ENCODE data around the gene PRKCQ. TPM values are rescaled to one million over a fixed set of nuclear protein-coding genes. Genes with fewer than 3 reads are reported as not detected.

Gene PRKCQ
- total and polyA plus RNA-seq, 2 of the 8 experiments (the other 6 are each of a cell fraction or from before 2014, with no cell fraction given) = 9.1 to 22.6 TPM

GRCh38 chr10:6490614-6491013, 89.5 kb downstream of the PRKCQ start:
- no peak overlapping the region for H3K56ac ChIP-seq (replicated peaks; ENCODE audit: insufficient read length, low read depth, low read length)
- FAIRE-seq = no peak
- no peak overlapping the region for H3K4me3 ChIP-seq (ENCODE audit: extremely low read depth in 1 of 4, insufficient read depth in 2 of 4, low read depth in 3 of 4, low read length in 4 of 4)
- no peaks in the 10 kb centered on the region for H3K79me1 ChIP-seq (ENCODE audit: low read depth, low read length)
- no peak overlapping the region for H2BK120ac ChIP-seq (replicated peaks; ENCODE audit: low read depth, low read length)
- H4K5ac ChIP-seq (ENCODE audit: insufficient read length, low read depth, low read length) = no peak overlapping the region
- H3K27me3 ChIP-seq (replicated peaks in 1 of 4; ENCODE audit: control insufficient read depth in 3 of 4, extremely low read depth in 1 of 4, insufficient read depth in 3 of 4, low read length in 3 of 4) = no peaks in the 10 kb centered on the region
- H4K20me1 ChIP-seq (replicated peaks in 1 of 2; ENCODE audit: control insufficient read depth in 1 of 2, insufficient read depth in 2 of 2, low read length in 2 of 2) = peaks cover 0 to 1% of the 10 kb centered on the region in 2 experiments
- no peak overlapping the region for H2AK5ac ChIP-seq (ENCODE audit: low read depth, low read length)
- H3K14ac ChIP-seq (ENCODE audit: insufficient read length) = no peak overlapping the region
- no peak overlapping the region for H2AFZ ChIP-seq (ENCODE audit: low read length)
- no peak overlapping the region for H2BK15ac ChIP-seq (ENCODE audit: low read length)
- no peak overlapping the region for H3K4me2 ChIP-seq (ENCODE audit: insufficient read depth in 1 of 2, low read depth in 2 of 2, low read length in 2 of 2)
- no peak overlapping the region for H2BK12ac ChIP-seq (ENCODE audit: low read depth, low read length)
- WGBS, 2 experiments (ENCODE audit: extremely low coverage in 1 of 2, insufficient coverage in 1 of 2, insufficient read length in 1 of 2, insufficient replicate concordance in 2 of 2, low coverage in 1 of 2, low lambda C conversion rate in 2 of 2, missing lambda C conversion rate in 1 of 2) = 92% methylated on average over 4 of the region's 4 CpGs; no CpG with 5 or more reads in 1 of the 2 experiments
- no peaks in the 10 kb centered on the region for H3K4me1 ChIP-seq (replicated peaks in 1 of 4; ENCODE audit: control insufficient read depth in 3 of 4, insufficient read depth in 4 of 4, low read length in 3 of 4)
- no peak overlapping the region for H2BK5ac ChIP-seq (ENCODE audit: low read depth, low read length)
- no peaks in the 10 kb centered on the region for H3K79me2 ChIP-seq (ENCODE audit: control insufficient read depth in 1 of 2, insufficient read depth in 2 of 2, low read length in 2 of 2)
- H3K9me3 ChIP-seq (ENCODE audit: insufficient read depth in 2 of 2, low read depth in 1 of 2, low read length in 1 of 2) = no peaks in the 10 kb centered on the region
- H2BK20ac ChIP-seq (ENCODE audit: low read length) = no peak overlapping the region
- H3K23ac ChIP-seq (ENCODE audit: insufficient read length) = no peak overlapping the region
- H4K8ac ChIP-seq (ENCODE audit: extremely low read depth, insufficient read depth, low read length) = no peak overlapping the region
- DNase-seq (ENCODE audit: low read depth in 1 of 2, low spot score in 2 of 2) = no peak
- ChIA-PET CTCF (ENCODE audit: partially characterized antibody) (interaction anchor here (1.0 kb wide), 1 partner anchor 91 kb away, joined by 3 read pairs; no protein-coding TSS in a partner anchor), POLR2A (ENCODE audit: partially characterized antibody) (no interaction called here)
- H3K23me2 ChIP-seq (ENCODE audit: low read depth, low read length) = no peaks in the 10 kb centered on the region
- H3K18ac ChIP-seq (ENCODE audit: extremely low read depth, low read length) = no peak overlapping the region
- no peak overlapping the region for H4K91ac ChIP-seq (replicated peaks; ENCODE audit: insufficient read length, low read length)
- no peak overlapping the region for H3K27ac ChIP-seq (ENCODE audit: low read depth, low read length)
- no peak overlapping the region for H3K9ac ChIP-seq (replicated peaks in 1 of 4; ENCODE audit: extremely low read depth in 1 of 4, low read depth in 3 of 4, low read length in 3 of 4)
- peaks cover 0 to 16% (median 4%) of the 10 kb centered on the region in 4 experiments; a peak in 4 of 8 replicates for H3K36me3 ChIP-seq (ENCODE audit: control insufficient read depth in 2 of 4, insufficient read depth in 4 of 4, low read length in 3 of 4)
- no peak overlapping the region for H3K4ac ChIP-seq (replicated peaks; ENCODE audit: insufficient read length, low read depth, low read length)
- TF ChIP-seq BCL11A (IDR thresholded peaks at IDR 0.05; ENCODE audit: low read depth in 2 of 2, low read length in 2 of 2) (no peak), SP2 (IDR thresholded peaks at IDR 0.05; ENCODE audit: low read length) (no peak), JUN (IDR thresholded peaks at IDR 0.05; ENCODE audit: low read depth, low read length) (no peak), TCF12 (IDR thresholded peaks at IDR 0.05; ENCODE audit: low read depth, low read length) (no peak), TBP (IDR thresholded peaks at IDR 0.05; ENCODE audit: low read depth, low read length) (no peak), TAF7 (optimal IDR thresholded peaks at IDR 0.05; ENCODE audit: borderline replicate concordance, low read depth, low read length) (no peak), POU5F1 (IDR thresholded peaks at IDR 0.05; ENCODE audit: low read depth, low read length) (no peak), SP1 (IDR thresholded peaks at IDR 0.05; ENCODE audit: low read depth, low read length) (no peak), GTF2F1 (IDR thresholded peaks at IDR 0.05; ENCODE audit: borderline replicate concordance, low read depth, low read length) (no peak), SIRT6 (IDR thresholded peaks at IDR 0.05; ENCODE audit: low read length) (no peak), SIN3A (conservative IDR thresholded peaks at IDR 0.05 in 1 of 2, IDR thresholded peaks at IDR 0.05 in 1 of 2; ENCODE audit: low read depth in 1 of 2, low read length in 2 of 2) (no peak), ATF2 (IDR thresholded peaks at IDR 0.05; ENCODE audit: low read length) (no peak), GABPA (IDR thresholded peaks at IDR 0.05; ENCODE audit: borderline replicate concordance, insufficient read depth, low read length) (no peak)
